ENCODE results near the gene ABLIM2.

DNA sequence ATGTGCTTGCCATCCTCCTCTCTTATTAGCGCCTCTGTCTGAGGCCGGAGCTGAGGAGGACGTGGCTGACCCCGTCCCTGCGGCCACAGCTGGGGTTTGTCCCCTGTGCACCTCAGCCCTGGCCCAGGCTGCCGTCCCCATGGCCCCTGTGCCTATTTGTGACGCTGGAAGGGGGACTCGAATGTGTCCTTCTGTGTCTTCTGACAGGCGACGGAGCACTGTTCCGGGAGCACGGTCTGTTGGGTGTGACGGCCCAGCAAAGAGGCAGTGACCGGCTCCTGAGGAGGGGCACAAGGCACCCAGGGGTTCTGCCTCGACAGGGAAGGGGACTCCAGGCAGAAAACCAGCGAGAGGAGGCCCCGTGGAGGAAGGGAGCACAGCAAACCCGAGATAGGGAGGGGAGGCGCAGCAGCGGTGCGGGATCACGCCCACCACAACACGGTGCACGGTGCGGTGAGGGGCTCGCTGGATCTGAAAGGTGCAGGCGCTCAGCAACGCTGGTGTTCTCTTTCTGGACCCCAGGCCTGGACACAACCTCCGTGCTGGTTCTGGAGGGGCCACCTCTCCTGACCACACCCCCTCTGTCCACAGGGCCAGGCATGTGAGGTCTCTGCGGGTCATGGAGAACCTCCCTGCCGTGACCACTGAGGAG lies 46.1 kb upstream of the ABLIM2 start:
- TF ChIP-seq, protein P1, sequence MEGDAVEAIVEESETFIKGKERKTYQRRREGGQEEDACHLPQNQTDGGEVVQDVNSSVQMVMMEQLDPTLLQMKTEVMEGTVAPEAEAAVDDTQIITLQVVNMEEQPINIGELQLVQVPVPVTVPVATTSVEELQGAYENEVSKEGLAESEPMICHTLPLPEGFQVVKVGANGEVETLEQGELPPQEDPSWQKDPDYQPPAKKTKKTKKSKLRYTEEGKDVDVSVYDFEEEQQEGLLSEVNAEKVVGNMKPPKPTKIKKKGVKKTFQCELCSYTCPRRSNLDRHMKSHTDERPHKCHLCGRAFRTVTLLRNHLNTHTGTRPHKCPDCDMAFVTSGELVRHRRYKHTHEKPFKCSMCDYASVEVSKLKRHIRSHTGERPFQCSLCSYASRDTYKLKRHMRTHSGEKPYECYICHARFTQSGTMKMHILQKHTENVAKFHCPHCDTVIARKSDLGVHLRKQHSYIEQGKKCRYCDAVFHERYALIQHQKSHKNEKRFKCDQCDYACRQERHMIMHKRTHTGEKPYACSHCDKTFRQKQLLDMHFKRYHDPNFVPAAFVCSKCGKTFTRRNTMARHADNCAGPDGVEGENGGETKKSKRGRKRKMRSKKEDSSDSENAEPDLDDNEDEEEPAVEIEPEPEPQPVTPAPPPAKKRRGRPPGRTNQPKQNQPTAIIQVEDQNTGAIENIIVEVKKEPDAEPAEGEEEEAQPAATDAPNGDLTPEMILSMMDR (conservative IDR thresholded peaks at IDR 0.05; ENCODE audit: low read depth in 2 of 2), result no peak
- no peak for TF ChIP-seq EZH2phosphoT487 (IDR thresholded peaks at IDR 0.05; ENCODE audit: unreplicated experiment)
- no peak for TF ChIP-seq EZH2 (IDR thresholded peaks at IDR 0.05; ENCODE audit: low read depth, unreplicated experiment)
- TF ChIP-seq, protein P2, sequence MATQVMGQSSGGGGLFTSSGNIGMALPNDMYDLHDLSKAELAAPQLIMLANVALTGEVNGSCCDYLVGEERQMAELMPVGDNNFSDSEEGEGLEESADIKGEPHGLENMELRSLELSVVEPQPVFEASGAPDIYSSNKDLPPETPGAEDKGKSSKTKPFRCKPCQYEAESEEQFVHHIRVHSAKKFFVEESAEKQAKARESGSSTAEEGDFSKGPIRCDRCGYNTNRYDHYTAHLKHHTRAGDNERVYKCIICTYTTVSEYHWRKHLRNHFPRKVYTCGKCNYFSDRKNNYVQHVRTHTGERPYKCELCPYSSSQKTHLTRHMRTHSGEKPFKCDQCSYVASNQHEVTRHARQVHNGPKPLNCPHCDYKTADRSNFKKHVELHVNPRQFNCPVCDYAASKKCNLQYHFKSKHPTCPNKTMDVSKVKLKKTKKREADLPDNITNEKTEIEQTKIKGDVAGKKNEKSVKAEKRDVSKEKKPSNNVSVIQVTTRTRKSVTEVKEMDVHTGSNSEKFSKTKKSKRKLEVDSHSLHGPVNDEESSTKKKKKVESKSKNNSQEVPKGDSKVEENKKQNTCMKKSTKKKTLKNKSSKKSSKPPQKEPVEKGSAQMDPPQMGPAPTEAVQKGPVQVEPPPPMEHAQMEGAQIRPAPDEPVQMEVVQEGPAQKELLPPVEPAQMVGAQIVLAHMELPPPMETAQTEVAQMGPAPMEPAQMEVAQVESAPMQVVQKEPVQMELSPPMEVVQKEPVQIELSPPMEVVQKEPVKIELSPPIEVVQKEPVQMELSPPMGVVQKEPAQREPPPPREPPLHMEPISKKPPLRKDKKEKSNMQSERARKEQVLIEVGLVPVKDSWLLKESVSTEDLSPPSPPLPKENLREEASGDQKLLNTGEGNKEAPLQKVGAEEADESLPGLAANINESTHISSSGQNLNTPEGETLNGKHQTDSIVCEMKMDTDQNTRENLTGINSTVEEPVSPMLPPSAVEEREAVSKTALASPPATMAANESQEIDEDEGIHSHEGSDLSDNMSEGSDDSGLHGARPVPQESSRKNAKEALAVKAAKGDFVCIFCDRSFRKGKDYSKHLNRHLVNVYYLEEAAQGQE (IDR thresholded peaks at IDR 0.05; ENCODE audit: unreplicated experiment), result no peak
- no peak for TF ChIP-seq CREB1 (CRISPR knock-in tag; IDR thresholded peaks at IDR 0.05; ENCODE audit: low read depth)
- no peak for TF ChIP-seq POLR2AphosphoS5 (IDR thresholded peaks at IDR 0.05; ENCODE audit: low read depth)
- no peak for TF ChIP-seq ZNF331 (CRISPR knock-in tag; IDR thresholded peaks at IDR 0.05; ENCODE audit: low read depth)
- no peak for TF ChIP-seq NANOG (IDR thresholded peaks at IDR 0.05; ENCODE audit: borderline replicate concordance)
- TF ChIP-seq JUNB (IDR thresholded peaks at IDR 0.05; ENCODE audit: unreplicated experiment), result no peak
- TF ChIP-seq, protein P3, sequence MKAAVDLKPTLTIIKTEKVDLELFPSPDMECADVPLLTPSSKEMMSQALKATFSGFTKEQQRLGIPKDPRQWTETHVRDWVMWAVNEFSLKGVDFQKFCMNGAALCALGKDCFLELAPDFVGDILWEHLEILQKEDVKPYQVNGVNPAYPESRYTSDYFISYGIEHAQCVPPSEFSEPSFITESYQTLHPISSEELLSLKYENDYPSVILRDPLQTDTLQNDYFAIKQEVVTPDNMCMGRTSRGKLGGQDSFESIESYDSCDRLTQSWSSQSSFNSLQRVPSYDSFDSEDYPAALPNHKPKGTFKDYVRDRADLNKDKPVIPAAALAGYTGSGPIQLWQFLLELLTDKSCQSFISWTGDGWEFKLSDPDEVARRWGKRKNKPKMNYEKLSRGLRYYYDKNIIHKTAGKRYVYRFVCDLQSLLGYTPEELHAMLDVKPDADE (IDR thresholded peaks at IDR 0.05), result no peak
- TF ChIP-seq STAT1 (IDR thresholded peaks at IDR 0.05; ENCODE audit: unreplicated experiment), result no peak
- TF ChIP-seq ZNF114 (CRISPR knock-in tag; IDR thresholded peaks at IDR 0.05), result no peak
- no peak for TF ChIP-seq ZNF462 (CRISPR knock-in tag; IDR thresholded peaks at IDR 0.05)
